CD4-positive, CD25-positive, alpha-beta regulatory T cell (primary cell): Measurements from ENCODE around the gene WDR70. TPM values are rescaled to one million over a fixed set of nuclear protein-coding genes. Genes with fewer than 3 reads are reported as not detected.
"Not testable (repeated sequence)": the region's sequence is repeated elsewhere in the genome, so short reads cannot be mapped to it uniquely, and the experiment has no call there.

Source experiments
- ATAC-seq, 2 donors: fragments of 150-1000 bp; cut with Tn5 transposase; one replicate each; pipeline ENCODE4 v1.10.0; 2021; ENCODE audit warnings: low read depth in 2 of 2, moderate number of reproducible peaks in 2 of 2, moderate library complexity in 1 of 2
- DNase-seq, 3 donors: peaks; one replicate each; pipeline versions ENCODE4 v3.0.0 to v3.0.0-alpha.2; 2012 to 2022; ENCODE audit warnings: mixed read lengths in 1 of 3
- H3K27ac ChIP-seq: one replicate; pipeline ENCODE4 v1.7.0; 2013; ENCODE audit warnings: mild to moderate bottlenecking, low read length; ENCODE audit not compliant: insufficient read depth, poor library complexity, severe bottlenecking
- H3K27me3 ChIP-seq: one replicate; pipeline ENCODE4 v1.7.0; 2013; ENCODE audit warnings: low read length; ENCODE audit not compliant: control insufficient read depth, insufficient read depth
- H3K36me3 ChIP-seq: one replicate; pipeline ENCODE4 v1.7.0; 2013; ENCODE audit warnings: mild to moderate bottlenecking, low read length, moderate library complexity; ENCODE audit not compliant: control insufficient read depth, insufficient read depth
- H3K4me1 ChIP-seq: 2 replicates; pipeline ENCODE4 v1.7.0; 2013; ENCODE audit warnings: mild to moderate bottlenecking, low read length; ENCODE audit not compliant: insufficient read depth, control insufficient read depth, poor library complexity, severe bottlenecking
- H3K4me3 ChIP-seq: one replicate; pipeline ENCODE4 v1.7.0; 2013; ENCODE audit warnings: low read depth, mild to moderate bottlenecking, low read length, moderate library complexity
- H3K9me3 ChIP-seq, 2 experiments: 1 replicate in 1 of 2; 2 replicates in 1 of 2; pipeline ENCODE4 v1.7.0; 2013; ENCODE audit warnings: low read length in 2 of 2, mild to moderate bottlenecking in 1 of 2, moderate library complexity in 1 of 2; ENCODE audit not compliant: control insufficient read depth in 2 of 2
- H3K27ac Mint-ChIP-seq, 3 donors: one replicate each; pipeline ENCODE4 v1.8.0; 2020 to 2022; ENCODE audit warnings: mild to moderate bottlenecking in 3 of 3, mixed read lengths in 3 of 3, moderate library complexity in 2 of 3
- H3K27me3 Mint-ChIP-seq: one replicate; pipeline ENCODE4 v1.8.0; 2022; ENCODE audit warnings: mild to moderate bottlenecking, mixed read lengths
- H3K36me3 Mint-ChIP-seq: one replicate; pipeline ENCODE4 v1.8.0; 2020; ENCODE audit warnings: mixed read lengths
- H3K4me1 Mint-ChIP-seq, 4 donors: one replicate each; pipeline ENCODE4 v1.8.0; 2020 to 2022; ENCODE audit warnings: mixed read lengths in 4 of 4, mild to moderate bottlenecking in 1 of 4
- H3K4me3 Mint-ChIP-seq, 4 donors: one replicate each; pipeline ENCODE4 v1.8.0; 2020 to 2022; ENCODE audit warnings: mild to moderate bottlenecking in 4 of 4, mixed read lengths in 4 of 4, moderate library complexity in 3 of 4
- H3K9me3 Mint-ChIP-seq, 7 donors: one replicate each; pipeline ENCODE4 v1.8.0; 2020 to 2022; ENCODE audit warnings: mixed read lengths in 7 of 7, mild to moderate bottlenecking in 3 of 7, moderate library complexity in 2 of 7
- polyA plus RNA-seq, 4 donors: library from polyadenylated mRNA; unstranded; fragments of 300-500 nt; fragmentation: Illumina TruSeq; gene quantifications; one replicate each; pipeline ENCODE4 v1.2.3, GENCODE V29; 2021
- total RNA-seq: library from RNA; stranded (reverse); gene quantifications from one replicate; pipeline ENCODE4 v1.2.3, GENCODE V29; 2022

WDR70 gene
- total and polyA plus RNA-seq, 5 donors from 2014 or later = 15.9 to 35.3 (median 24.9) TPM

DNA sequence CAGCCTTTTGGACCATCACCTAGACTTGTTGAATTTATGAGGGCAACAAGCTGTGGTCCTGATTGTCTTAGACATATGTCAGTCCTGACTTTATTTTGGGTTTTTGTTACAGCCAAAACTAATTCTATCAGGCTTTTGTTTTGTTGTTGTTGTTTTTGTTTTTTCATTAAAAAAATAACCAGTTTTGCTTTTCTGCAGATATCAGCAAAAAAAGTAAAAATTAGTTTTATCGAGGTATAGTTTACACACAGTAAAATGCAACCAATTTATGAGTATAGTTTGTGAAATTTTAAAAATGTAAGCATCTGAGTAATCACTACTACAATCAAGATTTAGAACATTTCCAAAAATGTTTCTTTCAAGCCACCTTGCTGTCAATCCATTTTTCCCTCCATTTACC lies 48.9 kb downstream of the WDR70 start:
- Mint-ChIP-seq H3K36me3 (peaks cover 9% of the 10 kb centered on the region), H3K4me3 (no peak overlapping the region), H3K27me3 (no peaks in the 10 kb centered on the region), H3K27ac (no peak overlapping the region), H3K9me3 (no peaks in the 10 kb centered on the region), H3K4me1 (peaks cover 0 to 13% (median 6%) of the 10 kb centered on the region in 4 donors)
- H3K4me1 ChIP-seq = no peaks in the 10 kb centered on the region
- peaks cover 11% of the 10 kb centered on the region for H3K36me3 ChIP-seq
- no peaks in the 10 kb centered on the region for H3K27me3 ChIP-seq
- H3K27ac ChIP-seq = no peak overlapping the region
- ATAC-seq (no peak), DNase-seq (no peak)
- no peaks in the 10 kb centered on the region for H3K9me3 ChIP-seq
- no peak overlapping the region for H3K4me3 ChIP-seq

- no peak overlapping the region for H3K4me3 ChIP-seq
- no peaks in the 10 kb centered on the region for H3K9me3 ChIP-seq
- peaks cover 20% of the 10 kb centered on the region for H3K36me3 Mint-ChIP-seq
- no peak for ATAC-seq
- no peak overlapping the region for H3K27ac ChIP-seq
- H3K27me3 ChIP-seq = no peaks in the 10 kb centered on the region
- peaks cover 9% of the 10 kb centered on the region for H3K36me3 ChIP-seq
- DNase-seq = no peak
- peaks cover 6 to 14% (median 12%) of the 10 kb centered on the region in 4 donors for H3K4me1 Mint-ChIP-seq
- H3K27me3 Mint-ChIP-seq = no peaks in the 10 kb centered on the region
- no peaks in the 10 kb centered on the region for H3K4me1 ChIP-seq
- H3K4me3 Mint-ChIP-seq = no peak overlapping the region
- H3K27ac Mint-ChIP-seq = peak overlapping the region in 1 of 3 donors; percentile 3
- H3K9me3 Mint-ChIP-seq = no peaks in the 10 kb centered on the region
Observed at GRCh38 chr5:37435261-37435660, 56.1 kb downstream of the WDR70 start.

GRCh38 chr5:37436146-37436934 lies 57.2 kb downstream of the WDR70 start:
- ATAC-seq = no peak
- Mint-ChIP-seq H3K4me1 (peaks cover 6 to 18% (median 12%) of the 10 kb centered on the region in 4 donors), H3K4me3 (no peak overlapping the region), H3K27me3 (no peaks in the 10 kb centered on the region), H3K9me3 (no peaks in the 10 kb centered on the region), H3K27ac (peak overlapping the region in 1 of 3 donors; percentile 3), H3K36me3 (peaks cover 24% of the 10 kb centered on the region)
- no peaks in the 10 kb centered on the region for H3K27me3 ChIP-seq
- DNase-seq = peak in 1 of 3 donors; percentile 24
- H3K36me3 ChIP-seq = peaks cover 9% of the 10 kb centered on the region
- H3K4me3 ChIP-seq = no peak overlapping the region
- H3K27ac ChIP-seq = no peak overlapping the region
- H3K4me1 ChIP-seq = no peaks in the 10 kb centered on the region
- H3K9me3 ChIP-seq = no peaks in the 10 kb centered on the region

DNA sequence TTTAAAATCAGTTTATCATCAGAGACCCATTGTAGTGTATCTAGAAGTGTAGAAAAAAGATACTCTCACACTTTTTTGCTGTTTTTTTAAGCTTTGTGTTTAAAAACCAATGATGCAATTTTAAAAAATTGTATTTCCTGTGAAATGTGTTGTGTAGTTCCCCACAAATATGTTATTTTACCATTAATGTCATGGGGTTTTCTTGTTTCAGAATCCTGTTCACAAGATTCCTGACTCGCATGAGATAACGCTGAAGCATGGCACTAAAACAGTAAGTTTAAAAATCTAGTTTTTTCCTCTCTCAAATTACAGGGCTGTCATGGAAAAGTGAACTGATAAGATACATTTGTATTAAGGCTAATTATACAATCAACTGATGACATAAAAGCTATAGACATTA lies 58.6 kb downstream of the WDR70 start:
- Histone ChIP-seq H3K27ac (no peak overlapping the region), H3K36me3 (peaks cover 11% of the 10 kb centered on the region), H3K9me3 (no peaks in the 10 kb centered on the region), H3K4me1 (no peaks in the 10 kb centered on the region), H3K4me3 (no peak overlapping the region), H3K27me3 (no peaks in the 10 kb centered on the region)
- H3K4me1 Mint-ChIP-seq = peaks cover 6 to 18% (median 12%) of the 10 kb centered on the region in 4 donors
- H3K27ac Mint-ChIP-seq = no peak overlapping the region
- ATAC-seq (no peak), DNase-seq (no peak)
- H3K9me3 Mint-ChIP-seq = no peaks in the 10 kb centered on the region
- no peaks in the 10 kb centered on the region for H3K27me3 Mint-ChIP-seq
- no peak overlapping the region for H3K4me3 Mint-ChIP-seq
- H3K36me3 Mint-ChIP-seq = peaks cover 19% of the 10 kb centered on the region

GRCh38 chr5:37445783-37446182 lies 66.7 kb downstream of the WDR70 start:
- not testable (repeated sequence) for DNase-seq, H3K9me3 ChIP-seq, H3K4me3 ChIP-seq, H3K27ac ChIP-seq, ATAC-seq, H3K27me3 Mint-ChIP-seq, H3K4me3 Mint-ChIP-seq, H3K27ac Mint-ChIP-seq, H3K9me3 Mint-ChIP-seq, H3K27me3 ChIP-seq, H3K4me1 Mint-ChIP-seq, H3K4me1 ChIP-seq
- H3K36me3 ChIP-seq = peaks cover 19% of the 10 kb centered on the region
- H3K36me3 Mint-ChIP-seq = peaks cover 44% of the 10 kb centered on the region

- ATAC-seq (no peak), DNase-seq (no peak)
- H3K9me3 Mint-ChIP-seq = peaks cover 0 to 13% (median 3%) of the 10 kb centered on the region in 7 donors
- H3K27ac ChIP-seq = no peak overlapping the region
- no peak overlapping the region for H3K27ac Mint-ChIP-seq
- H3K36me3 ChIP-seq = peaks cover 20% of the 10 kb centered on the region
- no peaks in the 10 kb centered on the region for H3K4me1 ChIP-seq
- H3K4me3 ChIP-seq = no peak overlapping the region
- H3K9me3 ChIP-seq = peaks cover 0 to 3% of the 10 kb centered on the region in 2 experiments
- H3K4me1 Mint-ChIP-seq = peaks cover 0 to 4% (median 0%) of the 10 kb centered on the region in 4 donors
- H3K27me3 Mint-ChIP-seq = no peaks in the 10 kb centered on the region
- no peaks in the 10 kb centered on the region for H3K27me3 ChIP-seq
- H3K4me3 Mint-ChIP-seq = peak overlapping the region in 1 of 4 donors; percentile 2
- peaks cover 63% of the 10 kb centered on the region for H3K36me3 Mint-ChIP-seq
Observed at GRCh38 chr5:37448941-37449340, 69.8 kb downstream of the WDR70 start.

GRCh38 chr5:37451991-37452390 lies 72.9 kb downstream of the WDR70 start:
- H3K4me1 Mint-ChIP-seq, DNase-seq: not testable (repeated sequence)

DNA sequence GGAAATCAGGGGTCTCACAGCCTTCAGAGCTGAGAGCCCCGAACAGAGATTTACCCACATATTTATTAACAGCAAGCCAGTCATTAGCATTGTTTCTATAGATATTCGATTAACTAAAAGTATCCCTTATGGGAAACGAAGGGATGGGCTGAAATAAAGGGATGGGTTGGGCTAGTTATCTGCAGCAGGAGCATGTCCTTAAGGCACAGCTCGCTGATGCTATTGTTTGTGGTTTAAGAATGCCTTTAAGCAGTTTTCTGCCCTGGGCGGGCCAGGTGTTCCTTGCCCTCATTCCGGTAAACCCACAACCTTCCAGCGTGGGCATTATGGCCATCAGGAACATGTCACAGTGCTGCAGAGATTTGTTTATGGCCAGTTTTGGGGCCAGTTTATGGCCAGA lies 74.1 kb downstream of the WDR70 start:
- peaks cover 45% of the 10 kb centered on the region for H3K36me3 Mint-ChIP-seq
- H3K27ac Mint-ChIP-seq, H3K36me3 ChIP-seq, H3K4me3 ChIP-seq, DNase-seq, H3K4me1 ChIP-seq, H3K9me3 ChIP-seq, H3K27me3 ChIP-seq, H3K4me3 Mint-ChIP-seq, H3K4me1 Mint-ChIP-seq, H3K27ac ChIP-seq, H3K27me3 Mint-ChIP-seq, ATAC-seq, H3K9me3 Mint-ChIP-seq: not testable (repeated sequence)

More at GRCh38 chr5:37451991-37452390, 72.9 kb downstream of the WDR70 start:
- not testable (repeated sequence) for H3K27me3 ChIP-seq, H3K27ac Mint-ChIP-seq, H3K9me3 ChIP-seq, H3K4me3 Mint-ChIP-seq, H3K4me1 ChIP-seq, H3K36me3 ChIP-seq, H3K27ac ChIP-seq, H3K9me3 Mint-ChIP-seq, ATAC-seq, H3K27me3 Mint-ChIP-seq, H3K4me3 ChIP-seq
- peaks cover 47% of the 10 kb centered on the region for H3K36me3 Mint-ChIP-seq
